Adrenal gland (tissue), 5 donors: ENCODE results near the gene DDI2.

Source experiments
- CTCF ChIP-seq, 6 experiments: fragments of 450-650 bp in 4 of 6; fragments of 200-600 bp in 2 of 6; sonication (generic) in 1 of 6; IDR thresholded peaks; 1 replicate in 5 of 6; 2 replicates in 1 of 6; pipeline versions ENCODE4 v1.5.1 to v1.8.0; 2016 to 2021; ENCODE audit warnings: antibody characterized with exemption in 6 of 6, mild to moderate bottlenecking in 2 of 6, moderate library complexity in 1 of 6
- POLR2A ChIP-seq, 2 donors: fragments of 450-650 bp; IDR thresholded peaks; one replicate each; pipeline ENCODE4 v1.6.1; 2017; ENCODE audit warnings: antibody characterized with exemption in 2 of 2, mild to moderate bottlenecking in 2 of 2, moderate library complexity in 1 of 2
- donor health status: DM: no; HTN: no; CAD: no.

GRCh38 chr1:15650433-15650832 lies 33.2 kb downstream of the DDI2 start:
- TF ChIP-seq POLR2A (IDR thresholded peaks at IDR 0.05) (no peak), CTCF (IDR thresholded peaks at IDR 0.05) (no peak)
